CD4-positive, CD25-positive, alpha-beta regulatory T cell (primary cell): ENCODE data around the gene KDM2B. TPM values are rescaled to one million over a fixed set of nuclear protein-coding genes. Genes with fewer than 3 reads are reported as not detected.

Experiments used
- ATAC-seq, 2 donors: fragments of 150-1000 bp; cut with Tn5 transposase; one replicate each; pipeline ENCODE4 v1.10.0; 2021; ENCODE audit warnings: low read depth in 2 of 2, moderate number of reproducible peaks in 2 of 2, moderate library complexity in 1 of 2
- DNase-seq, 3 donors: peaks; one replicate each; pipeline versions ENCODE4 v3.0.0 to v3.0.0-alpha.2; 2012 to 2022; ENCODE audit warnings: mixed read lengths in 1 of 3
- H3K27ac ChIP-seq: one replicate; pipeline ENCODE4 v1.7.0; 2013; ENCODE audit warnings: mild to moderate bottlenecking, low read length; ENCODE audit not compliant: insufficient read depth, poor library complexity, severe bottlenecking
- H3K27me3 ChIP-seq: one replicate; pipeline ENCODE4 v1.7.0; 2013; ENCODE audit warnings: low read length; ENCODE audit not compliant: control insufficient read depth, insufficient read depth
- H3K36me3 ChIP-seq: one replicate; pipeline ENCODE4 v1.7.0; 2013; ENCODE audit warnings: mild to moderate bottlenecking, low read length, moderate library complexity; ENCODE audit not compliant: control insufficient read depth, insufficient read depth
- H3K4me1 ChIP-seq: 2 replicates; pipeline ENCODE4 v1.7.0; 2013; ENCODE audit warnings: mild to moderate bottlenecking, low read length; ENCODE audit not compliant: insufficient read depth, control insufficient read depth, poor library complexity, severe bottlenecking
- H3K4me3 ChIP-seq: one replicate; pipeline ENCODE4 v1.7.0; 2013; ENCODE audit warnings: low read depth, mild to moderate bottlenecking, low read length, moderate library complexity
- H3K9me3 ChIP-seq, 2 experiments: 1 replicate in 1 of 2; 2 replicates in 1 of 2; pipeline ENCODE4 v1.7.0; 2013; ENCODE audit warnings: low read length in 2 of 2, mild to moderate bottlenecking in 1 of 2, moderate library complexity in 1 of 2; ENCODE audit not compliant: control insufficient read depth in 2 of 2
- H3K27ac Mint-ChIP-seq, 3 donors: one replicate each; pipeline ENCODE4 v1.8.0; 2020 to 2022; ENCODE audit warnings: mild to moderate bottlenecking in 3 of 3, mixed read lengths in 3 of 3, moderate library complexity in 2 of 3
- H3K27me3 Mint-ChIP-seq: one replicate; pipeline ENCODE4 v1.8.0; 2022; ENCODE audit warnings: mild to moderate bottlenecking, mixed read lengths
- H3K36me3 Mint-ChIP-seq: one replicate; pipeline ENCODE4 v1.8.0; 2020; ENCODE audit warnings: mixed read lengths
- H3K4me1 Mint-ChIP-seq, 4 donors: one replicate each; pipeline ENCODE4 v1.8.0; 2020 to 2022; ENCODE audit warnings: mixed read lengths in 4 of 4, mild to moderate bottlenecking in 1 of 4
- H3K4me3 Mint-ChIP-seq, 4 donors: one replicate each; pipeline ENCODE4 v1.8.0; 2020 to 2022; ENCODE audit warnings: mild to moderate bottlenecking in 4 of 4, mixed read lengths in 4 of 4, moderate library complexity in 3 of 4
- H3K9me3 Mint-ChIP-seq, 7 donors: one replicate each; pipeline ENCODE4 v1.8.0; 2020 to 2022; ENCODE audit warnings: mixed read lengths in 7 of 7, mild to moderate bottlenecking in 3 of 7, moderate library complexity in 2 of 7
- polyA plus RNA-seq, 4 donors: library from polyadenylated mRNA; unstranded; fragments of 300-500 nt; fragmentation: Illumina TruSeq; gene quantifications; one replicate each; pipeline ENCODE4 v1.2.3, GENCODE V29; 2021
- total RNA-seq: library from RNA; stranded (reverse); gene quantifications from one replicate; pipeline ENCODE4 v1.2.3, GENCODE V29; 2022

KDM2B gene
- total and polyA plus RNA-seq, 5 donors from 2014 or later: 9.4 to 128 (median 11.5) TPM

DNA sequence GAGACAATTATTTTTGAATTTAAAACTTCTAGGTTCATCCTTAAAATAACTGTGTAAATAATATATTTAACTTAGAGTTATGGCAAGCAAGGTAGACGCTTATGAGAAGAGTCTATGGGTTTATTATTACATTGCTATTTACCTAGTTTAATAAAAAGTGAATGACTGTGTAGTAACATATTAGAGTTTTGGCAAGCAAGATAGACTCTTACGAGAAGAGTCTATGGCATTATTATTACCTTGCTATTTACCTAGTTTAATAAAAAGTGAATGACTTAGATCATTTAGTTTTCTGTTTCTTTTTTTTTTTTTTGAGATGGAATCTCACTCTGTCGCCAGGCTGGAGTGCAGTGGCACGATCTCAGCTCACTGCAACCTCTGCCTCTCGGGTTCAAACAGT, 177.1 kb downstream of the KDM2B start:
- no peaks in the 10 kb centered on the region for H3K9me3 Mint-ChIP-seq
- H3K9me3 ChIP-seq: no peaks in the 10 kb centered on the region
- H3K4me3 ChIP-seq: no peak overlapping the region
- DNase-seq (no peak), ATAC-seq (no peak)
- peaks cover 40% of the 10 kb centered on the region for H3K4me1 ChIP-seq
- peaks cover 29 to 78% (median 44%) of the 10 kb centered on the region in 4 donors for H3K4me1 Mint-ChIP-seq
- peak overlapping the region in 3 of 4 donors; percentile 35 to 77 (median 62) for H3K4me3 Mint-ChIP-seq
- no peaks in the 10 kb centered on the region for H3K27me3 Mint-ChIP-seq
- peaks cover 20% of the 10 kb centered on the region for H3K36me3 Mint-ChIP-seq
- no peaks in the 10 kb centered on the region for H3K27me3 ChIP-seq
- peaks cover 39% of the 10 kb centered on the region for H3K36me3 ChIP-seq
- H3K27ac Mint-ChIP-seq: no peak overlapping the region
- H3K27ac ChIP-seq: no peak overlapping the region

DNA sequence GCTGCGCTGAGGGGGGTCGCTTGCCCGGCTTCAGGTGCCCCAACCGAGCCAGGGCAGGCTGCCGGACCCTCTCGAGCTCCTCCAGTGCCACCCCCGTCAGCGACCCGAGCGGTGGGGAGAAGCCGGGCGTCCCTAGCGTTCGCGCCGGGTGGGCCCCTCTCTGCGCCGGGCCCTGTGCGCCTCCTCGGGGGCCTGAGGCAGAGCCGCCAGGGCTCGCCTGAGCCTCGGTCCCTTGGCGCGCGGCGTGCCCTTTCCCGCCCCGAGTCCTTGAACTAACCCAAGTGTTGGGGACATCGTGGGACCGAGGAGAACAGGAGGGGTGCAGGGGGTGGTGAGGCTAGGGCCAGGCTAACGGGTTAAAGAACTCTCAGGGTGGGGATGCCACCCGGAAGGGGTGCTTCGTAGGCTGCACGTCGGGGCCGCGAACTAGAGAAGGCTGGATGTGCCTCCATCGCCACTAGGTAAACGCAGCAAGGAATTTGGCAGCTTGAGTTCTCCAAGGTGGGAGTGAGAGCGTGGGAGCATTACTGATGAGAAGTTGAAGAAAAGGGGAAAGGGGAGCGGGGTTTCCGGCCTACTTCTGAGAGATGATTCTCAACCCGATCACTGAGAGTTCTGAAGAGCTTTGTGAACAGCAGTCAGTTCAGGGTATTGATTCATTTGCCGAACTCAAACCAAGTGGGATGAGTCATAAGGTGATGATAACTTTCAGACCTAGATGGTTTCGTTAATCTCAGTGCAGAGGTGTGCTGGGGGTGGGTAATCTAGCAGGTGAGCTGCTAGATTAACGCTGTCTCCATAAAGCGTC, 180.3 kb downstream of the KDM2B start:
- no peaks in the 10 kb centered on the region for H3K27me3 Mint-ChIP-seq
- Histone ChIP-seq H3K27ac (peak overlapping the region; percentile 95), H3K4me3 (peak overlapping the region; percentile 92), H3K4me1 (peaks cover 40% of the 10 kb centered on the region), H3K36me3 (peaks cover 15% of the 10 kb centered on the region), H3K27me3 (no peaks in the 10 kb centered on the region), H3K9me3 (no peaks in the 10 kb centered on the region)
- DNase-seq: peak; percentile 42 to 88 (median 65)
- no peaks in the 10 kb centered on the region for H3K9me3 Mint-ChIP-seq
- H3K4me3 Mint-ChIP-seq: peak overlapping the region; percentile 86 to 93 (median 92)
- peak overlapping the region; percentile 86 to 99 (median 92) for H3K27ac Mint-ChIP-seq
- peak; percentile 59 to 63 for ATAC-seq
- peaks cover 11% of the 10 kb centered on the region for H3K36me3 Mint-ChIP-seq
- H3K4me1 Mint-ChIP-seq: peaks cover 23 to 60% (median 41%) of the 10 kb centered on the region in 4 donors

DNA sequence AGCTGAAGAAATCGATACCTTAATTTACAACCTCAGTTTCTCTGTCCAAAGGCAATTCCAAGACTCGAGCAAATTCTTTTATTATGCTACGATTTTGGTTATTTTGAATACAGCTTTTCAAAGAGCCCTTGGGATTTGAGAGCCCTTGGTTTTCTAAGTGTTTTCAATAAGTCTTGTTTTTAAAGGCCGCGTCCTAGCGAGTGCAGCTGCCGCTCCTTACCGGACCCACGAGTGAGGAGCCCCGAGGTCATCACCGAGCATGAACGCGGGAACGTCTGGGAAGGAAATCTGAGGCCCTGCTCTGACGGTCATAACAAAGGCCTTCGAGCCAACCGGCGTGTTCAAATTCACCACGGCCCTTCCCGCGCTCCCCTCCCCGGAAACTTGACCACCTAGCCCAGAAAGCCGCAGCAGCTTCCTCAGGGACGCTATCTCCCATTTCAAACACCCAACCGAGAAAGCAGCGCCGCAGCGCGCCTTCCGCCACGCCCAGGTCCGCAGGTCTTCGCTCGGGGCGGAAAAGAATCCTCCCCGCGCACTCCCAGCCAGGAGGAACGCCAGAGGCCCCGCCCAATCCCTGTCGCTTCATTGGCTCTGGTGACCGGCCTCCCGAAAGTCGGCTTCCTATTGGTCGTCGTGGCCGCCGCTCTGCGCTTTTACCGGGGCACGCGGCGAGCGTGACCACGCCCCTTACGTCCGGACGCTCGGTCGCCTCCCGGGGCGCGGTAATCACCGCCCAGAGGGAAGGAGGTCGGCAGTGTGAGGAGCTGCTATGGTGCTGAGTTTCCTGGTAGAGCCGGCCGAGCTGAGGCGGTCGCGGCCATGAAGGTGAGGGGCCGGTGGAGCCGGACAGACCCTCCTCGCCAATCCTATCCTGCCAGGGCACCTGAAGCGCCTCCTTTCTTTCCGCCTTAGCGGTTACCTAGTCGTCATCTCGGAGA, 181.2 kb downstream of the KDM2B start, which contains the start of gene RNF34:
Gene RNF34 (plus strand): TSS at position 728 of the 941 bp plus-strand sequence. CDS start 95 bp downstream, at position 823.
- Mint-ChIP-seq H3K36me3 (peaks cover 7% of the 10 kb centered on the region), H3K4me3 (peak within 1 kb of the TSS; percentile 86 to 93 (median 92)), H3K27me3 (no peaks in the 10 kb centered on the region), H3K4me1 (peaks cover 23 to 53% (median 39%) of the 10 kb centered on the region in 4 donors), H3K9me3 (no peaks in the 10 kb centered on the region), H3K27ac (peak within 1 kb of the TSS; percentile 86 to 99 (median 92))
- Histone ChIP-seq H3K4me1 (peaks cover 40% of the 10 kb centered on the region), H3K27ac (peak within 1 kb of the TSS; percentile 95), H3K36me3 (peaks cover 8% of the 10 kb centered on the region), H3K27me3 (no peaks in the 10 kb centered on the region), H3K9me3 (no peaks in the 10 kb centered on the region), H3K4me3 (peak within 1 kb of the TSS; percentile 92)
- ATAC-seq (peak; percentile 88 to 91), DNase-seq (peak; percentile 97 to 99 (median 98))

DNA sequence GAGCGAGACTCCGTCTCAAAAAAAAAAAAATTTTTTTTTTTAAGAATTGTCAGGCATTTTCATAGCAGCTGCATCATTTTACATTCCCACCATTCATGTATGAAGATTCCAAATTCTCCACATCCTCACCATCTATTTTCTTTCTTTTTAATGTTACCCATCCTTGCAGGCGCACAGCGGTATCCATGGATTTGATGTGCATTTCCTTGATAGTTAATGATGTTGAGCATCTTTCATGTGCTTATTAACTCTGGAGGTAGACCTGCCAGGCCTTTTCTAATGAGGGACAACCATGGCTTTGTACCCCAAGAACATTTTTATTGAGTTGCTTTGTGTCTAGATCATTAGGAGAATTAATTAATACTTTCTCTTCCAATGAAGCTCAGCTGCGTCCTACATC, 182.5 kb downstream of the KDM2B start:
- H3K36me3 ChIP-seq: peaks cover 1% of the 10 kb centered on the region
- H3K9me3 ChIP-seq: no peaks in the 10 kb centered on the region
- H3K4me1 ChIP-seq: peaks cover 36% of the 10 kb centered on the region
- no peak for DNase-seq
- H3K27me3 ChIP-seq: no peaks in the 10 kb centered on the region
- Mint-ChIP-seq H3K4me1 (peaks cover 22 to 41% (median 31%) of the 10 kb centered on the region in 4 donors), H3K27me3 (no peaks in the 10 kb centered on the region), H3K9me3 (no peaks in the 10 kb centered on the region), H3K36me3 (peaks cover 4% of the 10 kb centered on the region), H3K4me3 (peak overlapping the region; percentile 86 to 93 (median 92)), H3K27ac (peak overlapping the region in 2 of 3 donors; percentile 16 to 86)
- H3K27ac ChIP-seq: no peak overlapping the region
- no peak overlapping the region for H3K4me3 ChIP-seq
- ATAC-seq: no peak

DNA sequence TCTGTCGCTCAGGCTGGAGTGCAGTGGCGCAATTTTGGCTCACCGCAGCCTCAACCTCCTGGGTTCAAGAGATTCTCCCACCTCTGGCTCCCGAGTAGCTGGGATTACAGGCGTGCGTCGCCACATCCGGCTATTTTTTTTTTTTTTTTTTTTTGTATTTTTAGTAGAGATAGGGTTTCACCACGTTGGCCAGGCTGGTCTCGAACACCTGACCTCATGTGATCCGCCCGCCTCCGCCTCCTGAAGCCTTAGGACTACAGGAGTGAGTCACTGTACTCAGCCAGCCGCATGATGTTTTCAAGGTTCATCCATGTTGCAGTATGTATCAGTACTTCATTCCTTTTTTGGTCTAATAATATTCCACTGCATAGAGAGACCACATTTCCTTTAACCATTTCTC, 183.3 kb downstream of the KDM2B start:
- Mint-ChIP-seq H3K4me3 (peak overlapping the region in 1 of 4 donors; percentile 33), H3K27me3 (no peaks in the 10 kb centered on the region), H3K9me3 (no peaks in the 10 kb centered on the region), H3K36me3 (no peaks in the 10 kb centered on the region), H3K27ac (no peak overlapping the region), H3K4me1 (peaks cover 17 to 34% (median 27%) of the 10 kb centered on the region in 4 donors)
- H3K4me3 ChIP-seq: no peak overlapping the region
- no peaks in the 10 kb centered on the region for H3K9me3 ChIP-seq
- no peaks in the 10 kb centered on the region for H3K36me3 ChIP-seq
- H3K27ac ChIP-seq: no peak overlapping the region
- ATAC-seq (no peak), DNase-seq (no peak)
- H3K27me3 ChIP-seq: no peaks in the 10 kb centered on the region
- H3K4me1 ChIP-seq: peaks cover 34% of the 10 kb centered on the region

DNA sequence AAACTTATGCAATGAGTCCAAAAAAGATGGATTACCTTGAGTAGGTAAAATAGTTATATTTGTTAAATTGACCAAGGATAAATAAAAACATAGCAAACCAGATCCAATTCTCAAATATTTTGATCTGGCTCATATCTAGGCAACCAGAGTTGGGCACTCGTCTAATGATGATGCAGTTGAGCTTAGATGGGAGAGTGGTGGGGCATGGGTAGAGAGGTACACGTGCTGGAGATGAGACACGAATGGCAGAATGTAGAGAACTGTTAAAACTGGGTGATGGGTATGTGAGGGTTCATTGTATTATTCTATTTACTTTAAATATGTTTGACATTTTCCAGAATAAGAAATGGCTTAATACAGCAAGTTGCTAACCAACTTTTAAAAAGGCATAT, 188.5 kb downstream of the KDM2B start:
- H3K27me3 ChIP-seq: no peaks in the 10 kb centered on the region
- H3K27me3 Mint-ChIP-seq: no peaks in the 10 kb centered on the region
- H3K27ac ChIP-seq: no peak overlapping the region
- peak overlapping the region; percentile 85 for H3K4me3 ChIP-seq
- no peaks in the 10 kb centered on the region for H3K36me3 Mint-ChIP-seq
- no peaks in the 10 kb centered on the region for H3K9me3 Mint-ChIP-seq
- peaks cover 7 to 12% (median 10%) of the 10 kb centered on the region in 4 donors for H3K4me1 Mint-ChIP-seq
- DNase-seq: no peak
- H3K9me3 ChIP-seq: no peaks in the 10 kb centered on the region
- peaks cover 9% of the 10 kb centered on the region for H3K4me1 ChIP-seq
- peak overlapping the region in 3 of 4 donors; percentile 57 to 72 (median 70) for H3K4me3 Mint-ChIP-seq
- no peak for ATAC-seq
- H3K27ac Mint-ChIP-seq: peak overlapping the region in 2 of 3 donors; percentile 28 to 83
- H3K36me3 ChIP-seq: no peaks in the 10 kb centered on the region

DNA sequence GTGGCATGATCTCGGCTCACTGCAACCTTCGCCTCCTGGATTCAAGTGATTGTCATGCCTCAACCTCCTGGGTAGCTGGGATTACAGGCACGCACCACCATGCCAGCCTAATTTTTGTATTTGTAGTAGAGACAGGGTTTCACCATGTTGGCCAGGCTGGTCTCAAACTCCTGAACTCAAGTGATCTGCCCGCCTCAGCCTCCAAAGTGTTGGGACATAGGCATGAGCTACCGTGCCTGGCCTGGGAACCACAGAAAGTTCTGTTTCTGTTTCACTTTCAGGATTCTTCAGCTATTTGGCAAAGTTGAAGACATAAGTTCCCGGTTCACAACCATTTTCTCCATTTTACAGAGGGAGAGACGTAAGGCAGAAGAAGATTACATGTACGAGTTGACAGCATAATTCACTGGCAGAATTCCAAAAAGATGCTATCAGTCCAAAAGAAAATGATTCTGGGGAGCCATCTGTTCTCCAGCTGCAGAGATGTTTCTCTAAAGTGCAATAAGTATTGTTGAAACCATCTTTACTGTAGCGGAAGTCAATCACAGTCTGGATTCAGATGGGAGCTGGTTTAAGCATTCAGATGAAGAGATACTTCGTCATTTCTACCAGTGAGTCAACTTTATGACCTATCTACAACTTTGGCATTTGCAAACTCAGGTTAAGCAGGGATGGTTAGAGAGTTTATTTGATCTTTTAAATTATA, 189.1 kb downstream of the KDM2B start:
- peak overlapping the region; percentile 85 for H3K4me3 ChIP-seq
- H3K4me1 ChIP-seq: peaks cover 9% of the 10 kb centered on the region
- Mint-ChIP-seq H3K27ac (peak overlapping the region in 2 of 3 donors; percentile 38 to 83), H3K9me3 (peaks cover 0 to 1% (median 0%) of the 10 kb centered on the region in 7 donors), H3K4me1 (peaks cover 7 to 12% (median 10%) of the 10 kb centered on the region in 4 donors), H3K4me3 (peak overlapping the region; percentile 51 to 72 (median 63)), H3K27me3 (no peaks in the 10 kb centered on the region), H3K36me3 (no peaks in the 10 kb centered on the region)
- no peaks in the 10 kb centered on the region for H3K27me3 ChIP-seq
- H3K9me3 ChIP-seq: no peaks in the 10 kb centered on the region
- DNase-seq (peak in 2 of 3 donors; percentile 8 to 84), ATAC-seq (peak; percentile 40 to 55)
- no peak overlapping the region for H3K27ac ChIP-seq
- no peaks in the 10 kb centered on the region for H3K36me3 ChIP-seq
